GM12891 (cell line): ENCODE results near the gene SSBP2.

ENCODE experiments used
- POLR2A ChIP-seq: IDR thresholded peaks from 2 replicates; pipeline ENCODE4 v1.6.1; 2011; ENCODE audit warnings: low read depth, low read length, control low read depth
- POLR2AphosphoS5 ChIP-seq: IDR thresholded peaks from 2 replicates; pipeline ENCODE4 v1.6.1; 2011; ENCODE audit warnings: low read depth, low read length, control low read depth
- TAF1 ChIP-seq: IDR thresholded peaks from 2 replicates; pipeline ENCODE4 v1.6.1; 2011; ENCODE audit warnings: low read depth, low read length, control low read depth

GRCh38 chr5:81694726-81695125 lies 56.2 kb downstream of the SSBP2 start:
- no peak for TF ChIP-seq POLR2AphosphoS5
- TF ChIP-seq POLR2A: no peak
- no peak for TF ChIP-seq TAF1
